OCI-LY7 (cell line): Measurements from ENCODE around the gene TMEM253. TPM values are rescaled to one million over a fixed set of nuclear protein-coding genes. Genes with fewer than 3 reads are reported as not detected.
A peak's percentile ranks its signal among the peaks of the same experiment; 100 is the strongest.

Source experiments
- BruUV-seq: library from RNA; stranded (reverse); fragments of 400-500 nt; replicated peaks from 2 replicates; lab custom pipeline; 2021; lab: Mats Ljungman, UMichigan
- CTCF ChIA-PET: fragments of 300-600 bp; sonication (Branson Sonifier 250); formaldehyde crosslinking; loops from one replicate; lab custom pipeline; 2022; ENCODE audit warnings: antibody characterized with exemption; ENCODE audit not compliant: unreplicated experiment; lab: Charles Lee
- POLR2A ChIA-PET: fragments of 300-600 bp; sonication (Branson Sonifier 250); formaldehyde crosslinking; loops from one replicate; lab custom pipeline; 2022; ENCODE audit warnings: antibody characterized with exemption; lab: Charles Lee
- DNase-seq: peaks from one replicate; pipeline ENCODE4 v3.0.0-alpha.2; 2015; ENCODE audit warnings: low spot score
- H2AFZ ChIP-seq: fragments of 200-600 bp; sonication (generic), shearing (Covaris generic); 2 replicates; pipeline ENCODE4 v1.6.1; 2014; ENCODE audit warnings: mild to moderate bottlenecking, antibody characterized with exemption, low read length, moderate library complexity
- H3K27ac ChIP-seq: fragments of 200-600 bp; sonication (generic); 2 replicates; pipeline ENCODE4 v1.5.1; 2014; ENCODE audit warnings: mixed run types, low read depth, mild to moderate bottlenecking, moderate library complexity, low read length, inconsistent platforms; ENCODE audit not compliant: poor library complexity, severe bottlenecking
- H3K36me3 ChIP-seq: fragments of 200-600 bp; sonication (generic); 2 replicates; pipeline ENCODE4 v1.6.1; 2014; ENCODE audit warnings: mild to moderate bottlenecking, antibody characterized with exemption, low read length, moderate library complexity, mixed read lengths; ENCODE audit not compliant: insufficient read depth
- H3K4me1 ChIP-seq: fragments of 200-600 bp; sonication (generic); 2 replicates; pipeline ENCODE4 v1.5.1; 2014; ENCODE audit warnings: mild to moderate bottlenecking, low read length; ENCODE audit not compliant: insufficient read depth, poor library complexity, severe bottlenecking
- H3K4me2 ChIP-seq: fragments of 200-600 bp; sonication (generic); 2 replicates; pipeline ENCODE4 v1.6.1; 2014; ENCODE audit warnings: mild to moderate bottlenecking, low read length
- H3K4me3 ChIP-seq: fragments of 200-600 bp; sonication (generic); 2 replicates; pipeline ENCODE4 v1.5.1; 2014; ENCODE audit warnings: mild to moderate bottlenecking, low read depth, low read length; ENCODE audit not compliant: poor library complexity, severe bottlenecking
- H3K79me2 ChIP-seq: fragments of 200-600 bp; sonication (generic); 2 replicates; pipeline ENCODE4 v1.6.1; 2016; ENCODE audit warnings: low read depth, mild to moderate bottlenecking, low read length, moderate library complexity, mixed read lengths; ENCODE audit not compliant: insufficient read depth
- H3K9me2 ChIP-seq: fragments of 200-600 bp; sonication (generic); 2 replicates; pipeline ENCODE4 v1.6.1; 2016; ENCODE audit warnings: mild to moderate bottlenecking, low read length, mixed read lengths; ENCODE audit not compliant: insufficient read depth
- H3K9me3 ChIP-seq: fragments of 200-600 bp; sonication (generic); 2 replicates; pipeline ENCODE4 v1.6.1; 2014; ENCODE audit warnings: mild to moderate bottlenecking, mixed run types, low read length, mixed read lengths
- H4K20me1 ChIP-seq: fragments of 200-600 bp; sonication (generic); 2 replicates; pipeline ENCODE4 v1.6.1; 2014; ENCODE audit warnings: mild to moderate bottlenecking, antibody characterized with exemption, low read length, moderate library complexity, mixed read lengths; ENCODE audit not compliant: insufficient read depth
- CTCF ChIP-seq: fragments of 200-600 bp; sonication (generic); conservative IDR thresholded peaks from 2 replicates; pipeline ENCODE4 v1.5.1; 2014; ENCODE audit warnings: mild to moderate bottlenecking, antibody characterized with exemption, low read length, moderate library complexity, mixed read lengths
- EZH2phosphoT487 ChIP-seq: fragments of 200-600 bp; sonication (generic); IDR thresholded peaks from 2 replicates; pipeline ENCODE4 v1.6.1; 2018; ENCODE audit warnings: low read depth, borderline replicate concordance, mild to moderate bottlenecking, mixed run types, antibody characterized with exemption, low read length, moderate library complexity, mixed read lengths
- intact Hi-C: fragments of 100-400 bp; cut with micrococcal nuclease; formaldehyde crosslinking; loops from one replicate; pipeline ENCODE4 v1.10.0; 2022; ENCODE audit not compliant: unreplicated experiment
- total RNA-seq, 2 experiments: library from RNA; depleted of rRNA in 1 of 2; stranded (reverse); fragments of >200 nt in 1 of 2; shearing (Covaris generic) in 1 of 2; gene quantifications; 2 replicates each; pipeline ENCODE4 v1.2.3, GENCODE V29; 2014 to 2022

The TMEM253 gene
- total RNA-seq, 2 experiments from 2014 or later, result 0.88 TPM; not detected in 1

GRCh38 chr14:21066882-21067502, 33.9 kb upstream of the TMEM253 start:
- CTCF ChIA-PET, result interaction anchor here (0.7 to 2.6 kb wide), 4 partner anchors 31 to 55 kb away, joined by 3 to 23 read pairs (median 4); no protein-coding TSS in a partner anchor
- Histone ChIP-seq H2AFZ (no peak overlapping the region), H3K4me3 (no peak overlapping the region), H3K79me2 (no peaks in the 10 kb centered on the region), H3K9me2 (no peaks in the 10 kb centered on the region), H3K9me3 (no peaks in the 10 kb centered on the region), H4K20me1 (no peaks in the 10 kb centered on the region), H3K27ac (no peak overlapping the region), H3K36me3 (no peaks in the 10 kb centered on the region), H3K4me1 (peaks cover 36% of the 10 kb centered on the region), H3K4me2 (no peak overlapping the region)
- POLR2A ChIA-PET, result interaction anchor here (0.5 to 2.5 kb wide), 6 partner anchors 28 to 1539 kb away, joined by 3 to 17 read pairs (median 4); no protein-coding TSS in a partner anchor
- no TSS peak for BruUV-seq
- TF ChIP-seq CTCF (peak; percentile 78), EZH2phosphoT487 (no peak)
- DNase-seq, result peak; percentile 48
- intact Hi-C loops, result no loop called here

DNA sequence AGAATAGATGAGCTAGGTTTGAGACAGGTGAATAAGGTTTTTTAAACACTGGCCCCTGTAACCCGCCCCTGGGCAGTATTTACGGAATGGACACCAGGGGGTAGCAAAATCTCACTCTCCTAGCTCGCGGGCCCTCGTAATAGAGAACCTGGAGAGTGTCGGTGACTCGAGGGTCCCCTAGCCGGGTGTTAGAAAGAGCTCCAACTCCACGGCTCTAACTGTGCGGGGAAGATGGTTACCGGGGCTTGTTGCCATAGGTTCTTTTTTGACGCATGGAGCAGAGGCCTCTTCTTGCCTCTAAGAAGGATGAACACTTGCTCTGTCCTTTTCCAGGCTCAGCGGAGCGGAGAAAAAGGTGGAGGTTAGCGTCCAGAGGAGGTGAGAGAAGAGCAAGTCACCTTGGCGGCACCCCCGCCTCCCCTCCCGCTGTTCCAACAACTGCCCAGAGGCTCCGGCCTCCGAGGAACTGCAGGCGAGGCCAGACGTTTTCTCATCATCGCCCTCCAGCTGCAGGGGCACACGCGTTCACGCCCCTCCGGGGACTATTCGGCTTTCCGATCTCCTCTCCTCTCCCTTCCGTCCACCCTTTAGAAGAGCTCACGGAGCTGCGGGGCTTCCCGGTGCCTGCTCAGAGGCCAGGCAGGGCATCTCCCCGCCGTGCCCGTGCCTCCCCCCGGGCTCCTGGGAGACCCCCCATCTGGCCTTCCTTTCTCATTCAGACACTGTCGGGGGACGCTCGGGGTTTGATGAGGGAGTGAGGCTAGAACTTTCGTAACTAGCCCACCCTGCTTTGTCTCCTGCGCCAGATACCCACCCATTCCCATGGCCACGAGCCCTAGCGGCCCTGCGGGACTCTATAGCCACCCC, 32.1 kb upstream of the TMEM253 start:
- TF ChIP-seq CTCF (peak; percentile 74), EZH2phosphoT487 (peak; percentile 32; the same call in 1 of the 2 replicates)
- Histone ChIP-seq H2AFZ (no peak overlapping the region), H3K4me3 (no peak overlapping the region), H3K9me3 (no peaks in the 10 kb centered on the region), H3K4me2 (0 out of 2 replicates have a peak overlapping the region, but pooled peaks have one; percentile 87), H3K27ac (no peak overlapping the region), H4K20me1 (no peaks in the 10 kb centered on the region), H3K79me2 (no peaks in the 10 kb centered on the region), H3K36me3 (no peaks in the 10 kb centered on the region), H3K4me1 (peaks cover 41% of the 10 kb centered on the region), H3K9me2 (no peaks in the 10 kb centered on the region)
- no TSS peak for BruUV-seq
- peak; percentile 76 for DNase-seq
- intact Hi-C loops, result loop anchor here (1.0 kb wide), 2 partner anchors 24 to 36 kb away; no protein-coding TSS in a partner anchor
- ChIA-PET POLR2A (interaction anchor here (0.6 to 2.5 kb wide), 2 partner anchors 36 to 474 kb away, joined by 4 to 17 read pairs; no protein-coding TSS in a partner anchor), CTCF (interaction anchor here (1.0 to 2.6 kb wide), 4 partner anchors 22 to 54 kb away, joined by 3 to 23 read pairs (median 6); no protein-coding TSS in a partner anchor)
